A204.1 (cell line): ENCODE measurements around the gene HERC6.
"Not testable (repeated sequence)": the region's sequence is repeated elsewhere in the genome, so short reads cannot be mapped to it uniquely, and the experiment has no call there.

Source experiments
- FAIRE-seq: peaks from 2 replicates; lab custom pipeline; 2012; peaks lifted over from hg19 to GRCh38; lab: Jason Lieb, UNC

HERC6 gene

GRCh38 chr4:88391703-88392102 is 13.1 kb downstream of the HERC6 start:
- no peak for FAIRE-seq

GRCh38 chr4:88396681-88397080 is 18.0 kb downstream of the HERC6 start:
- FAIRE-seq = no peak

GRCh38 chr4:88398381-88398780 is 19.7 kb downstream of the HERC6 start:
- FAIRE-seq = no peak

GRCh38 chr4:88409206-88409605 is 30.6 kb downstream of the HERC6 start:
- FAIRE-seq = no peak

GRCh38 chr4:88409789-88410188 is 31.1 kb downstream of the HERC6 start:
- no peak for FAIRE-seq

GRCh38 chr4:88411491-88412096 is 32.9 kb downstream of the HERC6 start:
- FAIRE-seq = no peak

GRCh38 chr4:88413801-88414200 is 35.1 kb downstream of the HERC6 start:
- no peak for FAIRE-seq

GRCh38 chr4:88414755-88415154 is 36.1 kb downstream of the HERC6 start:
- no peak for FAIRE-seq

GRCh38 chr4:88415982-88416381 is 37.3 kb downstream of the HERC6 start:
- FAIRE-seq = no peak

GRCh38 chr4:88418411-88418810 is 39.8 kb downstream of the HERC6 start:
- no peak for FAIRE-seq

GRCh38 chr4:88419874-88420273 is 41.2 kb downstream of the HERC6 start:
- FAIRE-seq = no peak

GRCh38 chr4:88420844-88421243 is 42.2 kb downstream of the HERC6 start:
- no peak for FAIRE-seq

- FAIRE-seq = no peak
Measured at GRCh38 chr4:88422403-88422802, 43.8 kb downstream of the HERC6 start.

- no peak for FAIRE-seq
Measured at GRCh38 chr4:88429401-88429800, 50.7 kb downstream of the HERC6 start.

- no peak for FAIRE-seq
Measured at GRCh38 chr4:88435987-88436693, 57.5 kb downstream of the HERC6 start.

GRCh38 chr4:88437873-88438272 is 59.2 kb downstream of the HERC6 start:
- not testable (repeated sequence) for FAIRE-seq

GRCh38 chr4:88439161-88439760 is 60.6 kb downstream of the HERC6 start:
- FAIRE-seq = no peak

- no peak for FAIRE-seq
Measured at GRCh38 chr4:88440146-88440545, 61.5 kb downstream of the HERC6 start.

GRCh38 chr4:88441696-88442095 is 63.0 kb downstream of the HERC6 start:
- FAIRE-seq = no peak

GRCh38 chr4:88442689-88443191 is 64.1 kb downstream of the HERC6 start:
- no peak for FAIRE-seq

GRCh38 chr4:88443486-88443885 is 64.8 kb downstream of the HERC6 start:
- no peak for FAIRE-seq

- FAIRE-seq = no peak
Measured at GRCh38 chr4:88445252-88445651, 66.6 kb downstream of the HERC6 start.

GRCh38 chr4:88446124-88446523 is 67.5 kb downstream of the HERC6 start:
- no peak for FAIRE-seq
